HG03066 (cell line): ENCODE results near the gene GTF2F1.
"Not testable (repeated sequence)": the region's sequence is repeated elsewhere in the genome, so short reads cannot be mapped to it uniquely, and the experiment has no call there.

Experiments
- ATAC-seq: cut with Tn5 transposase; IDR thresholded peaks from one replicate; pipeline ENCODE4 v1.9.1; 2021; ENCODE audit warnings: low read depth; ENCODE audit not compliant: unreplicated experiment

GTF2F1 gene

DNA sequence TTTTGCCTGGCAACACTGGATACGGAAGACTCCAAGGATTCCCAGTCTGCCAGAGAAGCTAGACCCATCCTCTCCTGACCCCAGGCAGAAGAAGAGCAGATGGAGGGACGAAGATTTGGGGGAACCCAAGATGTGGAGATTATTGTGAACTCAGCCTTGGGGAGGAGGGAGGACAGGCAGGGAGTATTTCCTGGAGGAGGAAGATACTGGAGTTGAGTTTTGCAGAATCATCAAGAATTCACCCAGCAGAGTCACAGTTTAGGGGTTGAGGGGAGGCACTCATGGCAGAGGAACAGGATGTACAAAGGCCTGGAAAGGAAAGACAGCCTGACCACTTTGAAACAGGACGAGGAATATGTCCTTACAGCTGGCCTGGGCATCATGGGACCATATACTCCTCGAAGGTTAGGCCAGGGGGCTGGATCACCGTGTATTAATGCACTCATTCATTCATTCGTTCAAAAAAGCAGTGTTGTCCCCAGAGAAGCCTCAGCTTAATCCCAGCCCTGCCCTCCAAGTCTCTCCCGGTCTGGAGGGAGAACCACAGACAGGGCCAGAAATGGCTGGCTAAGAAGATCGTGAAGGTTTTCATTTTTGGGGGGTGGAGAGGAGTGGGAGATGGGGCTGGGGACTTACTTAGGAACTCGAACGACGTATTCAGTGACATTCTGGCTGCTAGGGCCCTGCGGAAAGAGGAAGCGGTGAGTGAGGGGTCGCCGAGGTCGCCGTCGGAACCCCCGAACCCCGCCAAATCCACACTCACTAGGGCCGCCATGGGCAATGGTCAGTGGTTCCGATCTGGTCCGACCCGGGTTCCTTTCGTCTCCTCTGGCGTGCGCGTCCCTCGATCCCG is 517 bp downstream of the GTF2F1 start:
- ATAC-seq, result no peak

DNA sequence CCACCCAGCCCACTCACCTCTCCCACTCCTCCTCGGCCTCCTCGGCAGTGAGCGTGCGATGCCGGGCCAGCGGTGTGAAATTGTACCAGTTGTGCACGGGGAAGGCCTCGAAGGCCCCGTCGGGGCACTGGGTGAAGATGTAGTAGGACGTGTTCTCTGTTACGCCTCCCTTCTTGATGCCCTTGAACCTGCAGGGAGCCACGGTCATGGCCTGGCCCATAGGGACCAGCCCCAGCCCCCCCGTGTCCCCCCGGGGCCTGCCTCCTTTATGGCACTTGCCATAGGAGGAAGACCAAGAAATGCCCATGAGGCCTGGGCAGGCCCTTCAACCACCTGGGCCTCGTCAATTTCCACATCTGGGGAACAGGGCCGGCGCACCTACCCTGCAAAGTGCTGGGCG is 5.6 kb downstream of the GTF2F1 start:
- ATAC-seq, result no peak

DNA sequence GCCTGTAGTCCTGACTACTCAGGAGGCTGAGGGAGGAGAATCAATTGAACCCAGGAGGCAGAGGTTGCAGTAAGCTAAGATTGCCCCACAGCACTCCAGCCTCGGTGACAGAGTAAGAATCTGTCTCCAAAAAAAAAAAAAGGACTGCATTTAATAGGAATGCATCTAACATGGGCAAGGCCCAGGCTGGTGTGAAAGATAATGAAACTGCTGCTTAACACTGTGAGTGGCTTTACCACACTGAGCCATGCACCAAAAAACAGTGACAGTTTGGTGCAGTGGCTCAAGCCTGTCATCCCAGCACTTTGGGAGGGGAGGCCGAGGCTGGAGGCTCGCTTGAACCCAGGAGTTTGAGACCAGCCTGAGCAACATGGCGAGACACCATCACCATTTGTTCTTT is 8.6 kb downstream of the GTF2F1 start:
- ATAC-seq, result no peak

DNA sequence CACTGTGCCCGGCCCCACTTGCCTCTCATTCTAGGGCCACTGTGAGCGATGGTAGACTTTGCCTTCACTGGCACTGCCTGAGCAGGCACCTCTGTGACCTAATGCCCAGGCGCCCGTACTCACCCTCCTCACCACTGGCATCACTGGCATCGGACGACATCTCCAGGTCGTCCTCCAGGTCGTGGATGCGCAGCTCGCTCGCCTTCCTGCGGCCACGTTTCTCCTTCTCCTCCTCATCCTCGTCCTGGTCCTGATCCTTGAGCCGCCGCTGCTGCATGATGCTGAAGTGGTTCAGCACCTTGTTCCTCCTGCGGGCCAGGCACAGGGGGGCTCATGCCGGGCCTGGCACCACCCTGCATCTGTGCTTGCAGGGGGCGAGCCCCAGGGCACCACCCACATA is 9.8 kb downstream of the GTF2F1 start:
- ATAC-seq, result no peak

DNA sequence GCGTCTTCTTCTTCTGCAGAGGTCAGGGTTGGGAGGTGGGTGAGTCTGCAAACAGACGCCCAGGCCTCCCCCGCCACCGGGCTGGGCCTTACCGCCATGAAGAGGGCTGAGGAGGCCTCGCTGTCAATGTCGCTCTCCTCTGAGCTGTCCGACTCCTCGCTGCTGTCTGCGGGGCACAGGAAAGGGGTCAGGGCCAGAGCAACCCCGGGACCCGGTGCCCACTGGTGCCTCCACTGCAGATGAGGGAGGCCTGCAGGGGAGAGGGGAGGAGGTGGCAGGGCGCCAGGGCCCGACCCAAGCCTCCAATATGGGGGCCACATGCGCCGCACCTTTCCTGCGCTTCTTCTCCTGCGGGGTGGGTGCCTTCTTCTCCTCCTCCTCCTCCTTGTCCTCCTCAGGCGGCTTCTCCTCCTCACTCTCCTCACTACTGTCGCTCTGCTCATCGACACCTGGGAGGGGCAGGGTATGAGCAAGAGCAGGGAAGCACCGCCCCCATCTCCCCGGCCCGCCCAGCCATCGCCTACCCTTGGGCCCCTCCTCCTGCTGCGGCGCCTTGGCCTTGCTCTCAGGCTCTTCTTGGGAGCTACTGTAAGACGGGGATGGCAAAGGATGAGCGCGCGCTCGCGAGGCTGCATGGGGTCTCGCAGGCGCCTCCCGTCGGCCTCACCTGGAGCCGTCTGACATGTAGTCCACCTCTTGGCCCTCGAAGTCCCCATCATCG is 11.8 kb downstream of the GTF2F1 start:
- ATAC-seq, result no peak

DNA sequence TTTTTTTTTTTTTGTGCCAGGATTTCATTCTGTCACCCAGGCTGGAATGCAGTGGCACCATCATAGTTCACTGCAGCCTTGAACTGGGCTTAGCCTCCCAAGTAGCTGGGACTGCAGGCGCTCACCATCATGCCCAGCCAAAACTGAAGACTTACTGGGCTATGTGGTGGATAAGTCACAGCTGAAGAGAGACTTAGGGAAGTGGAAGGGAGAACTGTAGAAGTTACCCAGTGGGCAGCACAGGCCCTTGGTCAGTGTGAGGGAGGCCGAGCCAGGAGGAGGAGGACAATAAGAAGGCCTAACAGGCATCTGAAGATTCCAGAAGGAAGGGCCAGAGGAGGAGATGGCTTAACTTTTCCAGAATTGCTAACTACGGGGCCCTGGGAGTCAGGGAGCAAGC is 13.2 kb downstream of the GTF2F1 start:
- ATAC-seq, result no peak

DNA sequence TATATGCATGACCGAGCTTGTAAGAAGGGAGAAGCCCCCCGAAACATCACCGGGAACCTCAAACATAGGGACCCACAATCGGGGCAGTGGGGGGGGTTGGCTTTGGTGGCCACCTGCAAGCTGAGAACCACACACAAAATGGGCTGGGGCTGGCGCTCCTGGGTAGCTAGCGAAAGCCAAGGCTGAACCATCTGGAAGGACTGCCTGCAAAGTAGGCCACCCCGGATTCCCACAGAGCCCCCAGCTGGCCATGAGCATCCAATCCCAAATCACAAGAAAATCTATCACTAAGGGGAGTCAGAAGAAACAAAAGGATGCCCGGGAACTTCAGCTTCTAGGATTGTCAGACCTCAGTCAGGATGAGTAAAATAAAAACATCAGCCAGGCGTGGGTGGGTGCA is 14.5 kb downstream of the GTF2F1 start:
- no peak for ATAC-seq

DNA sequence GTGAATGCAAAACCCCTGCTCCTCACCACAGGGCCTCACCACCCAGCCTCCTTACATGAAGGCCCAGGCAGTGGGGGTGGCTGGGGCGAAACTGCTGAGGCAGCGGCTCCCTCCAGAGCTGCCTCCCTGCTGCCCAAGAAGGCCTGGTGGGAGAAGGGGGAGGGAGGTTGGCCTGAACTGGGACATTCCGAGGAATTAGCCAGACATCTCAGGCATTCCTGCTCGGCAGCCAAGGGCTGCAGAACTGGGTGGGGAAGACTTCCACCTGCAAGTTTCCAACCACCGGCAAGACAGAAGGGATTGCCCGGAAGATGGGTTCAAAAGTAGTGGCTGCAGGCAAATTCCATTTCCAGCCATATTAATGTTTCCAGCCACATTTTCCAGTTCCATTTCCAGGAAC is 14.9 kb downstream of the GTF2F1 start:
- no peak for ATAC-seq

DNA sequence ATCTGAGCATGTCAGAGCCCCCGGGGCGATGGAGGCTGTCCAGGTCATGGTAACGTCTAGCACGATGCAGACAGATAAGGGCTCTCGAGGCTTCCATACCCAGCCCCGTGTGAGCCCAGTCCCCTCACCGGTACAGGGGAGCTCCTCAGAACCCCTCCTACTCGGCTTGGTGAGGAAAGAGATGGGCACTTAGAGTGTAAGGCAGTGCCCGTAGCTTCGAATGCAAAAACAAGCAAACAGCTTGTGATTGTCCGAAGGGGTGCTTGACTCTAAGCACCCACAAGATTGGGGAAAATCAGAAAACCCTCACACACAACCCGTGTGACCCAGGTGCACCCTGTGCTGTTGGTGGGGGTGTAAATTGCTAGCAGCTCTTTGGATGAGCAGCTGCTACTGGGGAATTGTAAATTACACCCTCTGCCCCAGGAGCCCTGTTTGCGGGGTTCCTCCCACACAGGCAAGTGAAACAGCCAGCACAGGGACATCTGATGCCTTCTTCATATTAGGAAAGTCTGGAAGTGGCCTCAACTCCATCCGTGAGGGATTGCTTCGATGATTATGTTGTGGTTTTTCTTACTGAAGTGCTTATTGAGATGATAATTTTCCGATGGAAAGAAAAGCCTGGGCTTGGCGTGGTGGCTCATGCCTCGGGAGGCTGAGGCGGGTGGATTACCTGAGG is 16.3 kb downstream of the GTF2F1 start:
- no peak for ATAC-seq

DNA sequence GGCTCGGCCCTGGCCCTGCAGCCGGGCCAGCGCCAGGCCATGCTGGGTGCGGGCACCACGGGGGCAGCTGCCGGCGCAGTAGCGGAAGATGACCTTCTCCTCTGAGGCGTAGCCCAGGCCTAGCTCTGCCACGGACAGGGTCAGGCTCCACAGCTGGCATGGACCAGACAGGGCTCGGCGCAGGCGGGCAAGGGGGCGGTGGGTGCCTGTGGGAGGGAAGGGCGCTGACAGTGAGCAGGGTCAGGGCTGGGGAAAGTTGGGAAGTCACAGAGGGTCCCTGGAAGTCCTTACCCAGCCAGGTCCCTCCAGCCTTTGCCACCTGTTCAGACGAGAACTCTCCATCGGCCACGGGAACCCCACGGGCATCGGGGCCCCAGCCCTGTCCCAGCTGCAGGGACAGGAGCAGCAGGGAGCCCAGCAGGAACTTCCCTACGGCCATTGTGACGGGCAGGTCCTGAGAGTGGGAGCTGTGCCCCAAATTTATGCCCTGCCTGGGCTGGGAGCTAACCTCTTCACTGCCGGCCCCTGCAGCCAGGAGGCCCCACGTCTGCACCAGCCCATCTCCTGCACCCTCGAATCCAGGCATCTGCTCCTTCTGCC is 17.5 kb downstream of the GTF2F1 start, which contains the start of gene PSPN:
TSS of gene PSPN (minus strand) at position 523 of the 600 bp plus-strand sequence. CDS start at position 439, 84 bp downstream.
- ATAC-seq, result no peak

DNA sequence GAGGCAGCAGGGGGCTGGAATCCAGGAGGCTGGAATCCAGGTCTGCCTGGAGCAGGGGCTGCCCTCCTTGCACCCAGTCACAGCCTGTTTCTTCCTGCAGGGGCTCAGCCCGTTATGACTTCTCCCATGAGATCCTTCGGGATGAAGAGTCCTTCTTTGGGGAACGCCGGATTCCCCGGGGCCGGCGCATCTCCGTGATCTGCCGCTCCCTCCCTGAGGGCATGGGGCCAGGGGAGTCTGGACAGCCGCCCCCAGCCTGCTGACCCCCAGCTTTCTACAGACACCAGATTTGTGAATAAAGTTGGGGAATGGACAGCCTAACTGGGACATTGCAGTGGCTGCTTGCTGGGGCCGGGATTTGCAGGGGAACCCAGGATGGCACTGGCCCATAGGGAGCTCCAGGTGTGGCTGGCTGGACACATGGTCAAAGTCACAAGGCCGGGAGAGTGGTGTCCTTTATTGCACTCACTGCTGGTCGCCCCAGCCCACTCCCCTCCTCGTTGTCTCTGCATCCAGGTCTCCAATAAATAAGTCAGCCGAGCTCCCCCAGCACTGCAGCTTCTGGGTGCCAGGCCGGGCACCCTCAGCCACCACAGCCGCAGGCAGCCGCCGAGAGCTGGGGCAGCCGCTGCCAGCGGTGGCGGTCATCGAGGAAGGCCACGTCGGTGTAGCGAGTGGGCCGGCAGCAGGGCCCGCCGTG is 18.1 kb downstream of the GTF2F1 start:
- ATAC-seq, result no peak

DNA sequence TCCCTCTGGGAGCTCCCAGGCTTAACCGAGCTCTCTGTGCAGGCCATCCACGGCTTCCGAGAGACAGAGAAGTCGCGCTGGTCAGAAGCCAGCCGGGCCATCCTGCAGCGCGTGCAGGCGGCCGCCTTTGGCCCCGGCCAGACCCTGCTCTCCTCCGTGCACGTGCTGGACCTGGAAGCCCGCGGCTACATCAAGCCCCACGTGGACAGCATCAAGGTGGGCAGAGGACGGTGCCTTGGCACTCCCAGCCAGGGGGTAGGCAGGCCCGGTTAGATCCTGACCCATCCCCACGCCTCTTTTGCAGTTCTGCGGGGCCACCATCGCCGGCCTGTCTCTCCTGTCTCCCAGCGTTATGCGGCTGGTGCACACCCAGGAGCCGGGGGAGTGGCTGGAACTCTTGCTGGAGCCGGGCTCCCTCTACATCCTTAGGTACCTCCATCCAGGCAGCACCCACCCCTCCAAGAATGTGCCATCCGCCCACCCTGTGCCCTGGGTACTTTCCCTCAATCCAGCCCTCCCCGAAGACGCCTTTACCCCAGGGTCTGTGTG is 18.7 kb downstream of the GTF2F1 start:
- ATAC-seq, result no peak

DNA sequence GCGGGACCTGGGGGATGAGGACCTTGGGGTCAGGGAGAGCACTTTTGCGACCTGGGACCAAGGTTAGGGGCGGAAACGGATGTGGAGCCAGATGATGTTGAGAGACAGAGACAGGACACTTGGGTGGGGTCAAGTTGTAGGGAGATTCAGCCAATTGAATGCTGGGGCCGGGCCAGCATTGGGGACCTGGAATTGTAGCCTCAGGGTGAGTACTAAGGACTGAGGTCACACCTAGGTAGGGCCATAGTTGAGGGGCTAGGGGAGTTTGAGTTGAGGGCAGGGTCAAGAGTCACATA is 19.2 kb downstream of the GTF2F1 start:
- ATAC-seq, result no peak

DNA sequence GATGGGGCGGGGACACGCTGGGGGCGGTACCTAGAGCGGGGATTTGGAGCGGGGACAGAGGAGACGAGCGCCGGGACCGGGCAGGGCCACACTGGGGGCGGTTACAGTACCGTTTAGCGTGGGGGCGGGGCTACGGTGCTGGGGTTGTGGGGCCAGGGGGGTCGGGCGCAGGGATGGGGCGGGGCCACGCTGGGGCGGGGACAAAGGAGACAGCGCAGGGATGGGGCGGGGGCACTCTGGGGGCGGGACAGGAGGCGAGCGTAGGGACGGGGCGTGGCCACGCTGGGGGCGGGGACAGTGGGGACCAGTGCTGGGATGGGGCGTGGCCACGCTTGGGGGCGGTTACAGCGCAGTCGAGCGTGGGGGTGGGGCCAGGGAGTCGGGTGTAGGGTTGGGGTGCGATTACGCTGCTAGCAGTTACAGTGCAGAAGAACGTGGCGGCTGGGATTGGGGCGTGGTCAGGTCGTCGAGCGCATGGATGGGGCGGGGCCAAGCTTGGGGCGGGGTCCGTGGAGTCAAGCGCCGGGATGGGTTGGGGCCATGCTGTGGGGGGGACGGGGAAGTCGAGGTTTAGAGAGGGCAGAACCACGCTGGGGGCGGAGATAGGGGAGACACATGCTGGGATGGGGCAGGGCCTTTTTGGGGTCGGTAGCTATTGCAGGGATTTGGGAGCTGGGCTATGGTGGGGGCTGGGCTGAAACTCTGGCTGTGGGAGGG is 19.7 kb downstream of the GTF2F1 start:
- peak; percentile 47 for ATAC-seq

DNA sequence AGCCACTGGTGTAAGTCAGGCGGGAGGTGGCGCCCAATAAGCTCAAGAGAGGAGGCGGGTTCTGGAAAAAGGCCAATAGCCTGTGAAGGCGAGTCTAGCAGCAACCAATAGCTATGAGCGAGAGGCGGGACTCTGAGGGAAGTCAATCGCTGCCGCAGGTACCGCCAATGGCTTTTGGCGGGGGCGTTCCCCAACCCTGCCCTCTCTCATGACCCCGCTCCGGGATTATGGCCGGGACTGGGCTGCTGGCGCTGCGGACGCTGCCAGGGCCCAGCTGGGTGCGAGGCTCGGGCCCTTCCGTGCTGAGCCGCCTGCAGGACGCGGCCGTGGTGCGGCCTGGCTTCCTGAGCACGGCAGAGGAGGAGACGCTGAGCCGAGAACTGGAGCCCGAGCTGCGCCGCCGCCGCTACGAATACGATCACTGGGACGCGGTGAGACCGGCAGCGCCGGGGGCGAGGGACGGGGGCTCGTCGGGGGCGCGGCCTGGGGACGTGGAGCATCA is 20.3 kb downstream of the GTF2F1 start, which contains the start of gene ALKBH7:
TSS of gene ALKBH7 (plus strand) at position 201 of the 502 bp plus-strand sequence. CDS start at position 228, 27 bp downstream.
- ATAC-seq, result peak; percentile 75

DNA sequence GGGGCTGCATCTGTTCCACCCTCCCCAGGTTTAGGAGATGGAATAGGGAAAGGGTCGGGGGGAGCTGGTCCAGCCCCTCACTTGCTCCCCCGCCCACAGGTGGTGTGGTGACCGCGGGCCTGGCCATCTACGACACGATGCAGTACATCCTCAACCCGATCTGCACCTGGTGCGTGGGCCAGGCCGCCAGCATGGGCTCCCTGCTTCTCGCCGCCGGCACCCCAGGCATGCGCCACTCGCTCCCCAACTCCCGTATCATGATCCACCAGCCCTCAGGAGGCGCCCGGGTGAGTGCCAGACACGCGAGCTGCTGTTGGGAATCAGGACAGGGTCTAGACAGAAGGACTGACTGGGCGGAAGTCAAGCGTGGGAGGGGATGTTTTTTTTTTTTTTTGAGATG is 28.6 kb downstream of the GTF2F1 start:
- no peak for ATAC-seq

DNA sequence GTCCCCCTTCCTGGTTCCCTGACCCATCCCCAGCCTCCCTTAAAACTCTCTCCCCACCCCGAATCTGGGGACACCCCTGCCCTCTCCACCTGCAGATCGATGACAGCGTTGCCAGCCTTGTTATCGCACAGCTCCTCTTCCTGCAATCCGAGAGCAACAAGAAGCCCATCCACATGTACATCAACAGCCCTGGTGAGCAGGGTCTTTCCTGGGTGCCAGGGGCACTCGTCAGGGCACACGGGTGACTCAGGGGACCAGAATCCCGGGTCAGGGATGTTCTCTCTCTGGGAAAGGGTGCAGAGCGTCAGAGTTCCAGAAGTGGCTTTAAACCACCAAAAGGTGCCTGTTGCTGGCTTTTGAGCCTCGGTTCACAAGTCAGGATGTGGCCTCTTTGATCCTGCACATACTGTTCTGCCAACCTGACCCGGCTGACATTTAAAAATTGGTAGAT is 30.6 kb downstream of the GTF2F1 start:
- no peak for ATAC-seq

DNA sequence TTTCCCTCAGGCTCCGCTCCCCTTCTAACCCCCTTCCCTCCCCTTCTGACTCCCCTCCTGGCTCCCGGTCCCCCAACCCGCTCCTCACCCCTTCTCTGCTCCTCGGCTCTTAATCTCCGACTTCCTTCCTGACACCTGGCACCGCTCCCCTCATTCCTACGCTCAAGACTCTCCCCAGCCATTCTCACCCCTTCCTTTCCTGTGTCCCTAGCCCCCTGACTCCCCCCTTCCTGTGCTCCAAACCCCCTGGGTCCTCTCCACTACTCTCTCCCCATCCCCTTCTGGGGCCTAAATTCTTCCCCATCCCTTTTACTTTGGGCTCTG is 31.0 kb downstream of the GTF2F1 start:
- ATAC-seq, result no peak

DNA sequence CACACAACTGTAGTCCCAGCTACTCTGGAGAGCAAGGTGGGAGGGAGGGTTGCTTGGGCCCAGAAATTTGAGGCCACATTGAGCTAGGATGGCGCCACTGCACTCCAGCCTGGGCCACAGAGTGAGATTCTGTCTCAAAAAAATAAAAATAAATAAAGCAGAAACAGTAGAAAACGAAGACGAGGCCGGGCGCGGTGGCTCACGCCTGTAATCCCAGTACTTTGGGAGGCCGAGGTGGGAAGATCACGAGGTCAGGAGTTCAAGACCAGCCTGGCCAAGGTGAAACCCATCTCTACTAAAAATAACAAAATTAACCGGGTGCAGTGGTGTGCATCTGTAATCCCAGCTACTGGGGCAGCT is 32.1 kb downstream of the GTF2F1 start:
- ATAC-seq, result not testable (repeated sequence)
